ENCODE results near the gene CUBN. TPM values are rescaled to one million over a fixed set of nuclear protein-coding genes. Genes with fewer than 3 reads are reported as not detected.

The CUBN gene
- total and polyA plus RNA-seq, 4 donors: 5.1 to 10.6 (median 6.4) TPM

GRCh38 chr10:16923726-16924125 lies 205.9 kb downstream of the CUBN start:
- H3K9me3 ChIP-seq (ENCODE audit: control insufficient read depth, insufficient read depth, low read length): no peaks in the 10 kb centered on the region
- 100% methylated on average over 1 of the region's 3 CpGs for WGBS (ENCODE audit: insufficient coverage)

GRCh38 chr10:16923309-16923708 lies 206.3 kb downstream of the CUBN start:
- no peaks in the 10 kb centered on the region for H3K4me1 ChIP-seq (ENCODE audit: control insufficient read depth, insufficient read depth, low read length)
- H3K27ac ChIP-seq (ENCODE audit: low read depth, low read length): no peak overlapping the region
- H3K27me3 ChIP-seq (ENCODE audit: control insufficient read depth, insufficient read depth, low read length): no peaks in the 10 kb centered on the region
- no peak for DNase-seq (ENCODE audit: low read depth in 4 of 6, low spot score in 6 of 6)
- no peaks in the 10 kb centered on the region for H3K9me3 ChIP-seq (ENCODE audit: control insufficient read depth, insufficient read depth, low read length)
- WGBS (ENCODE audit: insufficient coverage): 89% methylated on average over 1 of the region's 2 CpGs
- H3K36me3 ChIP-seq (ENCODE audit: control insufficient read depth, insufficient read depth, low read length): no peaks in the 10 kb centered on the region
- no peak overlapping the region for H3K4me3 ChIP-seq (ENCODE audit: low read depth, low read length)

More at GRCh38 chr10:16923726-16924125, 205.9 kb downstream of the CUBN start:
- no peaks in the 10 kb centered on the region for H3K4me1 ChIP-seq (ENCODE audit: control insufficient read depth, insufficient read depth, low read length)
- no peaks in the 10 kb centered on the region for H3K36me3 ChIP-seq (ENCODE audit: control insufficient read depth, insufficient read depth, low read length)
- no peak for DNase-seq (ENCODE audit: low read depth in 4 of 6, low spot score in 6 of 6)
- no peaks in the 10 kb centered on the region for H3K27me3 ChIP-seq (ENCODE audit: control insufficient read depth, insufficient read depth, low read length)
- no peak overlapping the region for H3K27ac ChIP-seq (ENCODE audit: low read depth, low read length)
- no peak overlapping the region for H3K4me3 ChIP-seq (ENCODE audit: low read depth, low read length)

GRCh38 chr10:16919121-16919982 lies 210.3 kb downstream of the CUBN start:
- Histone ChIP-seq H3K27me3 (ENCODE audit: control insufficient read depth, insufficient read depth, low read length) (no peaks in the 10 kb centered on the region), H3K36me3 (ENCODE audit: control insufficient read depth, insufficient read depth, low read length) (no peaks in the 10 kb centered on the region), H3K9me3 (ENCODE audit: control insufficient read depth, insufficient read depth, low read length) (peaks cover 3% of the 10 kb centered on the region), H3K27ac (ENCODE audit: low read depth, low read length) (peak overlapping the region; percentile 52), H3K4me1 (ENCODE audit: control insufficient read depth, insufficient read depth, low read length) (no peaks in the 10 kb centered on the region), H3K4me3 (ENCODE audit: low read depth, low read length) (no peak overlapping the region)
- WGBS (ENCODE audit: insufficient coverage): 100% methylated on average over 1 of the region's 9 CpGs
- no peak for DNase-seq (ENCODE audit: low read depth in 4 of 6, low spot score in 6 of 6)

- Histone ChIP-seq H3K36me3 (ENCODE audit: control insufficient read depth, insufficient read depth, low read length) (no peaks in the 10 kb centered on the region), H3K4me3 (ENCODE audit: low read depth, low read length) (no peak overlapping the region), H3K4me1 (ENCODE audit: control insufficient read depth, insufficient read depth, low read length) (no peaks in the 10 kb centered on the region), H3K27ac (ENCODE audit: low read depth, low read length) (no peak overlapping the region), H3K9me3 (ENCODE audit: control insufficient read depth, insufficient read depth, low read length) (peaks cover 3% of the 10 kb centered on the region), H3K27me3 (ENCODE audit: control insufficient read depth, insufficient read depth, low read length) (no peaks in the 10 kb centered on the region)
- WGBS (ENCODE audit: insufficient coverage): 100% methylated on average over 2 of the region's 6 CpGs
- DNase-seq (ENCODE audit: low read depth in 4 of 6, low spot score in 6 of 6): no peak
Measured at GRCh38 chr10:16916496-16916895, 213.1 kb downstream of the CUBN start.

- Histone ChIP-seq H3K4me3 (ENCODE audit: low read depth, low read length) (no peak overlapping the region), H3K27ac (ENCODE audit: low read depth, low read length) (no peak overlapping the region), H3K36me3 (ENCODE audit: control insufficient read depth, insufficient read depth, low read length) (no peaks in the 10 kb centered on the region), H3K9me3 (ENCODE audit: control insufficient read depth, insufficient read depth, low read length) (peaks cover 3% of the 10 kb centered on the region), H3K27me3 (ENCODE audit: control insufficient read depth, insufficient read depth, low read length) (no peaks in the 10 kb centered on the region), H3K4me1 (ENCODE audit: control insufficient read depth, insufficient read depth, low read length) (no peaks in the 10 kb centered on the region)
- no CpG with 5 or more reads among the region's 2 CpGs for WGBS (ENCODE audit: insufficient coverage)
- no peak for DNase-seq (ENCODE audit: low read depth in 4 of 6, low spot score in 6 of 6)
Measured at GRCh38 chr10:16915300-16915699, 214.3 kb downstream of the CUBN start.

- 73% methylated on average over 2 of the region's 4 CpGs for WGBS (ENCODE audit: insufficient coverage)
Measured at GRCh38 chr10:16913266-16913665, 216.3 kb downstream of the CUBN start.

GRCh38 chr10:16910793-16911164 lies 218.8 kb downstream of the CUBN start:
- Histone ChIP-seq H3K4me1 (ENCODE audit: control insufficient read depth, insufficient read depth, low read length) (no peaks in the 10 kb centered on the region), H3K27ac (ENCODE audit: low read depth, low read length) (no peak overlapping the region), H3K4me3 (ENCODE audit: low read depth, low read length) (no peak overlapping the region), H3K27me3 (ENCODE audit: control insufficient read depth, insufficient read depth, low read length) (no peaks in the 10 kb centered on the region), H3K36me3 (ENCODE audit: control insufficient read depth, insufficient read depth, low read length) (no peaks in the 10 kb centered on the region), H3K9me3 (ENCODE audit: control insufficient read depth, insufficient read depth, low read length) (no peaks in the 10 kb centered on the region)
- 70% methylated on average over 3 of the region's 4 CpGs for WGBS (ENCODE audit: insufficient coverage)
- DNase-seq (ENCODE audit: low read depth in 4 of 6, low spot score in 6 of 6): no peak

More at GRCh38 chr10:16913266-16913665, 216.3 kb downstream of the CUBN start:
- no peak overlapping the region for H3K27ac ChIP-seq (ENCODE audit: low read depth, low read length)
- peaks cover 3% of the 10 kb centered on the region for H3K9me3 ChIP-seq (ENCODE audit: control insufficient read depth, insufficient read depth, low read length)
- no peaks in the 10 kb centered on the region for H3K36me3 ChIP-seq (ENCODE audit: control insufficient read depth, insufficient read depth, low read length)
- DNase-seq (ENCODE audit: low read depth in 4 of 6, low spot score in 6 of 6): no peak
- H3K4me1 ChIP-seq (ENCODE audit: control insufficient read depth, insufficient read depth, low read length): no peaks in the 10 kb centered on the region
- no peaks in the 10 kb centered on the region for H3K27me3 ChIP-seq (ENCODE audit: control insufficient read depth, insufficient read depth, low read length)
- H3K4me3 ChIP-seq (ENCODE audit: low read depth, low read length): no peak overlapping the region

GRCh38 chr10:16909961-16910792 lies 219.4 kb downstream of the CUBN start:
- H3K27ac ChIP-seq (ENCODE audit: low read depth, low read length): no peak overlapping the region
- no CpG with 5 or more reads among the region's 4 CpGs for WGBS (ENCODE audit: insufficient coverage)

GRCh38 chr10:16909271-16909767 lies 220.3 kb downstream of the CUBN start:
- Histone ChIP-seq H3K36me3 (ENCODE audit: control insufficient read depth, insufficient read depth, low read length) (no peaks in the 10 kb centered on the region), H3K27me3 (ENCODE audit: control insufficient read depth, insufficient read depth, low read length) (no peaks in the 10 kb centered on the region), H3K27ac (ENCODE audit: low read depth, low read length) (no peak overlapping the region), H3K4me1 (ENCODE audit: control insufficient read depth, insufficient read depth, low read length) (no peaks in the 10 kb centered on the region), H3K4me3 (ENCODE audit: low read depth, low read length) (no peak overlapping the region), H3K9me3 (ENCODE audit: control insufficient read depth, insufficient read depth, low read length) (no peaks in the 10 kb centered on the region)
- DNase-seq (ENCODE audit: low read depth in 4 of 6, low spot score in 6 of 6): no peak
- no CpG with 5 or more reads among the region's 1 CpG for WGBS (ENCODE audit: insufficient coverage)

More at GRCh38 chr10:16909961-16910792, 219.4 kb downstream of the CUBN start:
- Histone ChIP-seq H3K4me1 (ENCODE audit: control insufficient read depth, insufficient read depth, low read length) (no peaks in the 10 kb centered on the region), H3K36me3 (ENCODE audit: control insufficient read depth, insufficient read depth, low read length) (no peaks in the 10 kb centered on the region), H3K9me3 (ENCODE audit: control insufficient read depth, insufficient read depth, low read length) (no peaks in the 10 kb centered on the region), H3K4me3 (ENCODE audit: low read depth, low read length) (no peak overlapping the region), H3K27me3 (ENCODE audit: control insufficient read depth, insufficient read depth, low read length) (no peaks in the 10 kb centered on the region)
- no peak for DNase-seq (ENCODE audit: low read depth in 4 of 6, low spot score in 6 of 6)
